Rectal smooth muscle tissue (tissue), 1 donor: ENCODE data around the gene RAB6A.
"Not testable (repeated sequence)": the region's sequence is repeated elsewhere in the genome, so short reads cannot be mapped to it uniquely, and the experiment has no call there.

ENCODE experiments used
- H3K27ac ChIP-seq: one replicate; pipeline ENCODE4 v1.7.0; 2013; ENCODE audit warnings: low read depth, low read length, inconsistent platforms
- H3K27me3 ChIP-seq: one replicate; pipeline ENCODE4 v1.7.0; 2013; ENCODE audit warnings: low read length; ENCODE audit not compliant: control insufficient read depth, insufficient read depth
- H3K36me3 ChIP-seq: one replicate; pipeline ENCODE4 v1.7.0; 2013; ENCODE audit warnings: low read length; ENCODE audit not compliant: control insufficient read depth, insufficient read depth
- H3K4me1 ChIP-seq: one replicate; pipeline ENCODE4 v1.7.0; 2013; ENCODE audit warnings: low read length; ENCODE audit not compliant: control insufficient read depth, insufficient read depth
- H3K4me3 ChIP-seq: one replicate; pipeline ENCODE4 v1.7.0; 2013; ENCODE audit warnings: low read length
- H3K9ac ChIP-seq: one replicate; pipeline ENCODE4 v1.7.0; 2013; ENCODE audit warnings: low read length

RAB6A gene

GRCh38 chr11:73693899-73694525 is 66.9 kb downstream of the RAB6A start:
- no peak overlapping the region for H3K4me3 ChIP-seq
- no peak overlapping the region for H3K27ac ChIP-seq
- no peaks in the 10 kb centered on the region for H3K27me3 ChIP-seq
- no peaks in the 10 kb centered on the region for H3K36me3 ChIP-seq
- H3K9ac ChIP-seq = no peak overlapping the region
- H3K4me1 ChIP-seq = no peaks in the 10 kb centered on the region

- Histone ChIP-seq H3K4me1 (no peaks in the 10 kb centered on the region), H3K36me3 (peaks cover 3% of the 10 kb centered on the region), H3K27me3 (no peaks in the 10 kb centered on the region), H3K9ac (no peak overlapping the region), H3K27ac (no peak overlapping the region), H3K4me3 (no peak overlapping the region)
Measured at GRCh38 chr11:73680687-73681086, 80.2 kb downstream of the RAB6A start.

GRCh38 chr11:73676552-73676951 is 84.3 kb downstream of the RAB6A start:
- H3K4me3 ChIP-seq, H3K36me3 ChIP-seq, H3K4me1 ChIP-seq, H3K9ac ChIP-seq, H3K27ac ChIP-seq, H3K27me3 ChIP-seq: not testable (repeated sequence)

GRCh38 chr11:73671701-73672100 is 89.2 kb downstream of the RAB6A start:
- Histone ChIP-seq H3K27ac (no peak overlapping the region), H3K9ac (no peak overlapping the region)

GRCh38 chr11:73670808-73671207 is 90.1 kb downstream of the RAB6A start:
- no peak overlapping the region for H3K4me3 ChIP-seq
- H3K27ac ChIP-seq = no peak overlapping the region
- no peaks in the 10 kb centered on the region for H3K4me1 ChIP-seq
- H3K36me3 ChIP-seq = no peaks in the 10 kb centered on the region
- no peaks in the 10 kb centered on the region for H3K27me3 ChIP-seq
- no peak overlapping the region for H3K9ac ChIP-seq

More at GRCh38 chr11:73671701-73672100, 89.2 kb downstream of the RAB6A start:
- Histone ChIP-seq H3K4me3 (no peak overlapping the region), H3K4me1 (no peaks in the 10 kb centered on the region), H3K27me3 (no peaks in the 10 kb centered on the region), H3K36me3 (no peaks in the 10 kb centered on the region)

- Histone ChIP-seq H3K9ac (no peak overlapping the region), H3K27me3 (no peaks in the 10 kb centered on the region), H3K36me3 (no peaks in the 10 kb centered on the region), H3K4me1 (no peaks in the 10 kb centered on the region), H3K27ac (no peak overlapping the region), H3K4me3 (no peak overlapping the region)
Measured at GRCh38 chr11:73667891-73668290, 93.0 kb downstream of the RAB6A start.

- no peak overlapping the region for H3K4me3 ChIP-seq
- H3K27me3 ChIP-seq = no peaks in the 10 kb centered on the region
- no peak overlapping the region for H3K27ac ChIP-seq
- H3K36me3 ChIP-seq = no peaks in the 10 kb centered on the region
- no peak overlapping the region for H3K9ac ChIP-seq
- peaks cover 5% of the 10 kb centered on the region for H3K4me1 ChIP-seq
Measured at GRCh38 chr11:73664877-73665276, 96.0 kb downstream of the RAB6A start.

- H3K36me3 ChIP-seq = no peaks in the 10 kb centered on the region
- no peak overlapping the region for H3K4me3 ChIP-seq
- H3K9ac ChIP-seq = no peak overlapping the region
- peaks cover 5% of the 10 kb centered on the region for H3K4me1 ChIP-seq
- H3K27ac ChIP-seq = no peak overlapping the region
- no peaks in the 10 kb centered on the region for H3K27me3 ChIP-seq
Measured at GRCh38 chr11:73663604-73664495, 97.0 kb downstream of the RAB6A start.

GRCh38 chr11:73662445-73663157 is 98.3 kb downstream of the RAB6A start:
- H3K27ac ChIP-seq = no peak overlapping the region
- H3K4me3 ChIP-seq = no peak overlapping the region
- H3K4me1 ChIP-seq = peaks cover 5% of the 10 kb centered on the region
- no peaks in the 10 kb centered on the region for H3K36me3 ChIP-seq
- no peak overlapping the region for H3K9ac ChIP-seq
- H3K27me3 ChIP-seq = no peaks in the 10 kb centered on the region

GRCh38 chr11:73661035-73661628 is 99.7 kb downstream of the RAB6A start:
- H3K4me3 ChIP-seq = peak overlapping the region; percentile 52
- peaks cover 5% of the 10 kb centered on the region for H3K4me1 ChIP-seq
- H3K27me3 ChIP-seq = no peaks in the 10 kb centered on the region
- no peaks in the 10 kb centered on the region for H3K36me3 ChIP-seq
- no peak overlapping the region for H3K9ac ChIP-seq
- no peak overlapping the region for H3K27ac ChIP-seq

- H3K4me3 ChIP-seq = peak overlapping the region; percentile 52
- no peak overlapping the region for H3K27ac ChIP-seq
- H3K9ac ChIP-seq = no peak overlapping the region
Measured at GRCh38 chr11:73660497-73661034, 100.3 kb downstream of the RAB6A start.

GRCh38 chr11:73659961-73660360 is 100.9 kb downstream of the RAB6A start:
- Histone ChIP-seq H3K9ac (no peak overlapping the region), H3K36me3 (no peaks in the 10 kb centered on the region), H3K27me3 (no peaks in the 10 kb centered on the region), H3K4me1 (peaks cover 5% of the 10 kb centered on the region), H3K4me3 (no peak overlapping the region), H3K27ac (no peak overlapping the region)

More at GRCh38 chr11:73660497-73661034, 100.3 kb downstream of the RAB6A start:
- H3K36me3 ChIP-seq = no peaks in the 10 kb centered on the region
- H3K27me3 ChIP-seq = no peaks in the 10 kb centered on the region
- H3K4me1 ChIP-seq = peaks cover 5% of the 10 kb centered on the region
